UCSD-AML1 (cell line): Measurements from ENCODE around the gene CCDC30.

Experiments
- DNase-seq: peaks from one replicate; lab custom pipeline; 2025; ENCODE audit not compliant: unreplicated experiment; lab: John Stamatoyannopoulos, UW

The CCDC30 gene

GRCh38 chr1:42462828-42463763 lies at the start of gene CCDC30:
CCDC30 (plus strand) TSS chr1:42463286; CDS start chr1:42480552, 17,266 bp downstream.
- peak; percentile 78 for DNase-seq

GRCh38 chr1:42414551-42415496 lies 48.3 kb upstream of the CCDC30 start:
- DNase-seq: no peak

GRCh38 chr1:42417166-42417565 lies 45.9 kb upstream of the CCDC30 start:
- no peak for DNase-seq

- no peak for DNase-seq
Observed at GRCh38 chr1:42418516-42418915, 44.6 kb upstream of the CCDC30 start.

- DNase-seq: no peak
Observed at GRCh38 chr1:42419126-42419821, 43.8 kb upstream of the CCDC30 start.

- no peak for DNase-seq
Observed at GRCh38 chr1:42420121-42420520, 43.0 kb upstream of the CCDC30 start.

- DNase-seq: no peak
Observed at GRCh38 chr1:42420911-42421585, 42.0 kb upstream of the CCDC30 start.

GRCh38 chr1:42422737-42423136 lies 40.3 kb upstream of the CCDC30 start:
- no peak for DNase-seq

- DNase-seq: no peak
Observed at GRCh38 chr1:42423681-42424080, 39.4 kb upstream of the CCDC30 start.

- no peak for DNase-seq
Observed at GRCh38 chr1:42424201-42424600, 38.9 kb upstream of the CCDC30 start.

- DNase-seq: no peak
Observed at GRCh38 chr1:42427240-42427639, 35.8 kb upstream of the CCDC30 start.

GRCh38 chr1:42429603-42430002 lies 33.5 kb upstream of the CCDC30 start:
- DNase-seq: no peak

- no peak for DNase-seq
Observed at GRCh38 chr1:42430286-42431135, 32.6 kb upstream of the CCDC30 start.

- no peak for DNase-seq
Observed at GRCh38 chr1:42431514-42431913, 31.6 kb upstream of the CCDC30 start.

GRCh38 chr1:42432714-42433113 lies 30.4 kb upstream of the CCDC30 start:
- no peak for DNase-seq

- DNase-seq: no peak
Observed at GRCh38 chr1:42433369-42433768, 29.7 kb upstream of the CCDC30 start.

- DNase-seq: no peak
Observed at GRCh38 chr1:42434340-42434739, 28.7 kb upstream of the CCDC30 start.

GRCh38 chr1:42439940-42440339 lies 23.1 kb upstream of the CCDC30 start:
- no peak for DNase-seq

GRCh38 chr1:42442662-42443061 lies 20.4 kb upstream of the CCDC30 start:
- no peak for DNase-seq

- no peak for DNase-seq
Observed at GRCh38 chr1:42449256-42449655, 13.8 kb upstream of the CCDC30 start.
